Coronary artery (tissue), 2 donors: ENCODE data around the gene ITGB2.

Experiments used
- DNase-seq: peaks from one replicate; pipeline ENCODE4 v3.0.0-alpha.2; 2017; ENCODE audit warnings: low spot score
- H3K27ac ChIP-seq, 2 donors: fragments of 200-600 bp; sonication (generic); one replicate each; pipeline ENCODE4 v1.5.1; 2016 to 2019
- H3K4me3 ChIP-seq: fragments of 200-600 bp; sonication (generic); 2 replicates; pipeline ENCODE4 v1.5.1; 2016; ENCODE audit warnings: mild to moderate bottlenecking, moderate library complexity
- TF ChIP-seq, protein P1 (sequence below): fragments of 200-600 bp; sonication (generic); IDR thresholded peaks from one replicate; pipeline ENCODE4 v1.5.1; 2019; ENCODE audit warnings: antibody characterized with exemption

The ITGB2 gene

DNA sequence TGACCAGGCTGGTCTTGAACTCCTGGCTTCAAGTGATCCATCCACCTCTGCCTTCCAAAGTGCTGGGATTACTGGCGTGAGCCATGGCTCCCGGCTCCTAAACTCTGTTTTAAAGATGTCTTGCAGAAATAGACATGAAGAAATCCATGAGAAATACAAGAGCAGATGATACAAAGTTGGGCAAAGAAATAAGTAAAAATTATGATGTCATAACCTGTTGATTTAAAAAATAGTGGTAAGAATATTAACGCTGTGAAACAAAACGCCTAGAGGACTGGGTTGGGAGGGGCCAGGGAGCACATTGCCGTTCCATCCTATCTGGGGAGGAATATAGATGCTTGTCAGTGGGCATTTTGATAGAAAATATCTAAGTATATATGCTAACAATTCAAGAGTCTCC, 1.2 kb upstream of the ITGB2 start:
- H3K4me3 ChIP-seq, result no peak overlapping the region
- DNase-seq, result no peak
- H3K27ac ChIP-seq, result no peak overlapping the region
- TF ChIP-seq, protein P1, sequence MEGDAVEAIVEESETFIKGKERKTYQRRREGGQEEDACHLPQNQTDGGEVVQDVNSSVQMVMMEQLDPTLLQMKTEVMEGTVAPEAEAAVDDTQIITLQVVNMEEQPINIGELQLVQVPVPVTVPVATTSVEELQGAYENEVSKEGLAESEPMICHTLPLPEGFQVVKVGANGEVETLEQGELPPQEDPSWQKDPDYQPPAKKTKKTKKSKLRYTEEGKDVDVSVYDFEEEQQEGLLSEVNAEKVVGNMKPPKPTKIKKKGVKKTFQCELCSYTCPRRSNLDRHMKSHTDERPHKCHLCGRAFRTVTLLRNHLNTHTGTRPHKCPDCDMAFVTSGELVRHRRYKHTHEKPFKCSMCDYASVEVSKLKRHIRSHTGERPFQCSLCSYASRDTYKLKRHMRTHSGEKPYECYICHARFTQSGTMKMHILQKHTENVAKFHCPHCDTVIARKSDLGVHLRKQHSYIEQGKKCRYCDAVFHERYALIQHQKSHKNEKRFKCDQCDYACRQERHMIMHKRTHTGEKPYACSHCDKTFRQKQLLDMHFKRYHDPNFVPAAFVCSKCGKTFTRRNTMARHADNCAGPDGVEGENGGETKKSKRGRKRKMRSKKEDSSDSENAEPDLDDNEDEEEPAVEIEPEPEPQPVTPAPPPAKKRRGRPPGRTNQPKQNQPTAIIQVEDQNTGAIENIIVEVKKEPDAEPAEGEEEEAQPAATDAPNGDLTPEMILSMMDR, result no peak

DNA sequence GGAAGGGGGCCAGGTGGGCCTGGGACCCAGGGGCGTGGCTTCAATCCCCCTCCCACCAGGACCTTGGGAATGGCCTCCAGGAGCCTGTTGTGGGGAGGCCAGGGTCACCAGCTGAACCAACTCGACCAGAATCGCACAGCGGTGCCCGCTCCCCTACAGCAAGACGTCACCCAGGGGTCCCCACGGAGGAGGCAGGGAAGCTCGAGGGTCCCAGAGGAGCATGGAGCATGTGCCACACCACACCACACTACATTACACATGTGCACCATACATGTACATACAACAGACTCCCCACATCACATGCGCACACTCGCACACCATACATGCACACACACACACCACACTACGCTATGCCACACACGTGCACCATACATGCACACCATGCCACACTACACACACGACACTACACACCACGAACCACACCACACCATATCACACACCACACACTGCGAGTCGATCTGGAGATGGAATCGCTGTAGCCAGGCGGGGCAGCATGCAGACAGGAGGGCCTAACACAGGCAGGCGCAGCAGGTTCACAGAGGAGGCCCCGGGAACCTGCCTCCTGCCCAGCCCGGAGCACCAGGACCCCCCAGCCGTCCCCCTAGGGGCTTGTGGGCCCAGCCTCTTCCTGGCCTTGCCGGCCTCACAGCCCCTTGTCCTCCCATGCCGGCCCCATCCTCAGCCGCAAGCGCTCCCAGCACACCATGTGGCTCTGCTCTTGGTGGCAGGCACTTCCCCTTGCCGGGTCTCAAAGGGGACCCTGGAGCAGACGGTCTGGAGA, 596 bp downstream of the ITGB2 start:
- TF ChIP-seq, protein P1, result no peak
- DNase-seq, result no peak
- peak overlapping the region; percentile 62 for H3K4me3 ChIP-seq
- peak overlapping the region in 1 of 2 donors; percentile 56 for H3K27ac ChIP-seq

GRCh38 chr21:44919111-44919912, 1.4 kb downstream of the ITGB2 start:
- TF ChIP-seq, protein P1, result no peak
- peak overlapping the region; percentile 62 for H3K4me3 ChIP-seq
- DNase-seq, result no peak
- peak overlapping the region in 1 of 2 donors; percentile 56 for H3K27ac ChIP-seq

DNA sequence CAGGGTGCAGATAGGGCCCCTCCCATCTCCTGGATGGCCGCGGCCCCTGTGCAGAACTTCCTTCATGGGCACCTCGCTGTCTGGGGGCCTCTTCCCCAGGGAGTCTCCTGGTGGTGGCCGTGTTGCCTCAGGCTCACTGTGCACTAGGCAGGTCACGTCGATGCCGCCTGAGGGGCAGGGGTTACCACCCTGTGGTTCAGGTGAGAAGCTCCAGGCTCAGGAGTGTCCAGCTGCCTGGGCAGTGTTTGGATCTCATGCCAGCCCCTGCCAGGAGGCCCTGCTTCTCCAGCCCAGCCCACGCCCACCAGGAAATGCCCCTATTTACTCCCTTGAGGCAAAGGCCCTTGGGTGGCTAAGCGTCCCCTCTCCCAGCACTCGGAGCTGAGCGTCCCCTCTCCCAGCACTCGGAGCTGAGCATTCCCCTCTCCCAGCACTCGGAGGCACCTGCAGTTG, 2.1 kb downstream of the ITGB2 start:
- H3K4me3 ChIP-seq, result peak overlapping the region; percentile 62

GRCh38 chr21:44918107-44918470, 2.6 kb downstream of the ITGB2 start:
- Histone ChIP-seq H3K27ac (no peak overlapping the region), H3K4me3 (no peak overlapping the region)
- no peak for DNase-seq

More for the DNA sequence above, 2.1 kb downstream of the ITGB2 start:
- TF ChIP-seq, protein P1, result no peak
- no peak for DNase-seq
- H3K27ac ChIP-seq, result no peak overlapping the region

DNA sequence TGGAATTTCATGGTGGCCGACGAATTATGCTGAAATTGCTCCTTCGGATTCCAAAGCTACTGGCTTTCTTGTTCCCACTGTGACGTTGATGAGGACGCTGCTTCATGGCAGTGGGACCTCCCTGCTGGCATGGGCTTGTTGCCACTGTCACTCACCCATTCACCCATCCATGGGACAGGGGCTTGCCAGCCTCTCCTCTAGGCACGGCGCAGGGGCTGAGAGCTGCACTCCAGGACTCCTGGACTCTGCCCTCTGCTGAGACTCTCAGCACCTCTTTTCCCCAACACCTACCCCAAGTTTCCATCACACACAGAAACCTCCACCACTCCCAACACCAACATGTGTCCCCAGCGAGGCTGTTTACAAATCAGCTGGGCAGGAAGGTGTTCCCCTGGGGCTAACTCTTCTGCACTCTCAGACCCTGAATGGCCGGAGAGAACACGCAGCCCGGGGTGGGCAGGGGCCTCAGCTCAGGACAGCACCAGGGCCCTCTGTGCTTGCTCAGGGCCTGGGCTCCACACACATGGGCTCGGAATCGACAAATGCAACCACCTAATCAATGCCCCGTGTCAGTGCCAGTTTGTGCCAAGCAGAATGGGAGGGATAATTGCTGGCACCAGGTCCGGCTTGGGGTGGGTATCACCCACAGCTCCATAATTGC, 3.1 kb downstream of the ITGB2 start:
- TF ChIP-seq, protein P1, result no peak
- no peak overlapping the region for H3K27ac ChIP-seq
- no peak for DNase-seq

More at GRCh38 chr21:44918107-44918470, 2.6 kb downstream of the ITGB2 start:
- TF ChIP-seq, protein P1, result no peak

More for the DNA sequence above, 3.1 kb downstream of the ITGB2 start:
- no peak overlapping the region for H3K4me3 ChIP-seq
